WTC11 (cell line): ENCODE measurements around the gene DNAH9. TPM values are rescaled to one million over a fixed set of nuclear protein-coding genes. Genes with fewer than 3 reads are reported as not detected.

ENCODE experiments used
- ATAC-seq: fragments of 200-7000 bp; cut with Tn5 transposase; 2 replicates; pipeline ENCODE4 v1.10.0; 2021; ENCODE audit warnings: mild to moderate bottlenecking, moderate library complexity
- CTCF ChIA-PET: fragments of 300-600 bp; sonication (Branson Sonifier 250); formaldehyde crosslinking; loops from one replicate; lab custom pipeline; 2021; ENCODE audit warnings: antibody characterized with exemption; lab: Charles Lee
- POLR2A ChIA-PET: fragments of 350-600 bp; sonication (Branson Sonifier 250); formaldehyde crosslinking; loops from one replicate; lab custom pipeline; 2021; ENCODE audit warnings: antibody characterized with exemption; lab: Charles Lee
- DNase-seq: peaks from one replicate; pipeline ENCODE4 v3.0.0; 2021; ENCODE audit warnings: low spot score
- H3K27ac Mint-ChIP-seq: 2 replicates; pipeline ENCODE4 v1.8.0; 2021; ENCODE audit warnings: mixed read lengths
- H3K27me3 Mint-ChIP-seq: 2 replicates; pipeline ENCODE4 v1.8.0; 2021; ENCODE audit warnings: low read depth, mild to moderate bottlenecking, moderate library complexity, mixed read lengths
- H3K36me3 Mint-ChIP-seq: 2 replicates; pipeline ENCODE4 v1.8.0; 2021; ENCODE audit warnings: mixed read lengths
- H3K4me1 Mint-ChIP-seq: 2 replicates; pipeline ENCODE4 v1.8.0; 2022; ENCODE audit warnings: mixed read lengths
- H3K4me3 Mint-ChIP-seq: 2 replicates; pipeline ENCODE4 v1.8.0; 2021; ENCODE audit warnings: mild to moderate bottlenecking, moderate library complexity, mixed read lengths
- H3K9me3 Mint-ChIP-seq: 2 replicates; pipeline ENCODE4 v1.8.0; 2021; ENCODE audit warnings: mixed read lengths
- ATF1 ChIP-seq: sonication (generic); formaldehyde crosslinking; IDR thresholded peaks from 2 replicates; pipeline ENCODE4 v1.8.1; 2023; ENCODE audit warnings: mild to moderate bottlenecking, moderate library complexity, missing genetic modification reagents
- ATF2 ChIP-seq: sonication (generic); formaldehyde crosslinking; IDR thresholded peaks from 2 replicates; pipeline ENCODE4 v1.8.1; 2022; ENCODE audit warnings: low read depth, missing genetic modification reagents, borderline replicate concordance
- ATF6 ChIP-seq: sonication (generic); formaldehyde crosslinking; IDR thresholded peaks from 2 replicates; pipeline ENCODE4 v1.8.1; 2023; ENCODE audit warnings: mild to moderate bottlenecking, missing genetic modification reagents
- CREM ChIP-seq: sonication (generic); formaldehyde crosslinking; IDR thresholded peaks from 2 replicates; pipeline ENCODE4 v1.8.1; 2022; ENCODE audit warnings: mild to moderate bottlenecking, missing genetic modification reagents, moderate library complexity
- CTCF ChIP-seq: fragments of 200-600 bp; IDR thresholded peaks from 2 replicates; pipeline ENCODE4 v1.8.0; 2022; ENCODE audit warnings: antibody characterized with exemption
- GABPB1 ChIP-seq: sonication (generic); formaldehyde crosslinking; IDR thresholded peaks from 2 replicates; pipeline ENCODE4 v1.8.1; 2023; ENCODE audit warnings: mild to moderate bottlenecking, missing genetic modification reagents
- IRF2 ChIP-seq: sonication (generic); formaldehyde crosslinking; IDR thresholded peaks from 2 replicates; pipeline ENCODE4 v1.8.0; 2022; ENCODE audit warnings: low read depth, missing genetic modification reagents, borderline replicate concordance
- MLX ChIP-seq: sonication (generic); formaldehyde crosslinking; IDR thresholded peaks from 2 replicates; pipeline ENCODE4 v1.8.1; 2023; ENCODE audit warnings: mild to moderate bottlenecking, missing genetic modification reagents, moderate library complexity
- PRDM15 ChIP-seq: sonication (generic); formaldehyde crosslinking; IDR thresholded peaks from 2 replicates; pipeline ENCODE4 v1.8.0; 2022; ENCODE audit warnings: missing genetic modification reagents
- PRRX2 ChIP-seq: fragments of 250-450 bp; sonication (Bioruptor Pico); IDR thresholded peaks from 2 replicates; pipeline ENCODE4 v1.8.0; 2021; ENCODE audit warnings: mild to moderate bottlenecking
- total RNA-seq: library from RNA; stranded (reverse); gene quantifications from 3 replicates; pipeline ENCODE4 v1.2.3, GENCODE V29; 2021
- TF ChIP-seq, protein P1 (sequence below): fragments of 250-450 bp; sonication (Bioruptor Pico); IDR thresholded peaks from 2 replicates; pipeline ENCODE4 v1.8.0; 2021; ENCODE audit warnings: mild to moderate bottlenecking
- TF ChIP-seq, protein P2 (sequence below): sonication (generic); formaldehyde crosslinking; IDR thresholded peaks from 2 replicates; pipeline ENCODE4 v1.8.1; 2022; ENCODE audit warnings: low read depth, mild to moderate bottlenecking, moderate library complexity, missing genetic modification reagents, borderline replicate concordance
- TF ChIP-seq, protein P3 (sequence below): sonication (generic); formaldehyde crosslinking; conservative IDR thresholded peaks from 2 replicates; pipeline ENCODE4 v1.8.1; 2022; ENCODE audit warnings: mild to moderate bottlenecking, missing genetic modification reagents

Gene DNAH9
- total RNA-seq, 1 experiment from 2014 or later = 0.31 TPM

DNA sequence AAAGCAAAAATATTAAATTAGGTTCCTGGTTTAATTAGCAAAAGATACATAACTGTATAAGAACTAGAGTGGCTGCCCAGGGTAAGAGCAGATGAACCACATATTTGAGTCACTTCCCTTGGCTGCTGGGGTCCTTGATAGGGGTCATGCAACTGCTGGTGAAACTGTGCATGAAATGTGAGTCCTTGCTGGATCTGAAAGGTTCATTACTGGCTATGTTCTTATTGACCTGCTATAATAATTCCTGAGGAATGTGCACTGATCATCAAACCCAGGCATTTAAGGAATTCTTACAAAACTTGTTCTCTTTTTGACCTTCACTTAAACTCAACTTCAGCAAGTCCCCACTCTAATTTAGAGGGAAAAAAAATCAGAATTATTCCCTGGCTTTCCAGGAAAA, 215.6 kb downstream of the DNAH9 start (continued):
- TF ChIP-seq, protein P1, sequence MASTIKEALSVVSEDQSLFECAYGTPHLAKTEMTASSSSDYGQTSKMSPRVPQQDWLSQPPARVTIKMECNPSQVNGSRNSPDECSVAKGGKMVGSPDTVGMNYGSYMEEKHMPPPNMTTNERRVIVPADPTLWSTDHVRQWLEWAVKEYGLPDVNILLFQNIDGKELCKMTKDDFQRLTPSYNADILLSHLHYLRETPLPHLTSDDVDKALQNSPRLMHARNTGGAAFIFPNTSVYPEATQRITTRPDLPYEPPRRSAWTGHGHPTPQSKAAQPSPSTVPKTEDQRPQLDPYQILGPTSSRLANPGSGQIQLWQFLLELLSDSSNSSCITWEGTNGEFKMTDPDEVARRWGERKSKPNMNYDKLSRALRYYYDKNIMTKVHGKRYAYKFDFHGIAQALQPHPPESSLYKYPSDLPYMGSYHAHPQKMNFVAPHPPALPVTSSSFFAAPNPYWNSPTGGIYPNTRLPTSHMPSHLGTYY = no peak
- TF ChIP-seq MLX (CRISPR knock-in tag) (no peak), ATF6 (CRISPR knock-in tag) (no peak), ATF2 (CRISPR knock-in tag) (no peak), PRDM15 (CRISPR knock-in tag) (no peak), CTCF (no peak), GABPB1 (no peak), IRF2 (CRISPR knock-in tag) (no peak), CREM (CRISPR knock-in tag) (no peak), ATF1 (CRISPR knock-in tag) (no peak)
- TF ChIP-seq, protein P2, sequence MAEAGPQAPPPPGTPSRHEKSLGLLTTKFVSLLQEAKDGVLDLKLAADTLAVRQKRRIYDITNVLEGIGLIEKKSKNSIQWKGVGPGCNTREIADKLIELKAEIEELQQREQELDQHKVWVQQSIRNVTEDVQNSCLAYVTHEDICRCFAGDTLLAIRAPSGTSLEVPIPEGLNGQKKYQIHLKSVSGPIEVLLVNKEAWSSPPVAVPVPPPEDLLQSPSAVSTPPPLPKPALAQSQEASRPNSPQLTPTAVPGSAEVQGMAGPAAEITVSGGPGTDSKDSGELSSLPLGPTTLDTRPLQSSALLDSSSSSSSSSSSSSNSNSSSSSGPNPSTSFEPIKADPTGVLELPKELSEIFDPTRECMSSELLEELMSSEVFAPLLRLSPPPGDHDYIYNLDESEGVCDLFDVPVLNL (CRISPR knock-in tag) = no peak
- TF ChIP-seq, protein P3, sequence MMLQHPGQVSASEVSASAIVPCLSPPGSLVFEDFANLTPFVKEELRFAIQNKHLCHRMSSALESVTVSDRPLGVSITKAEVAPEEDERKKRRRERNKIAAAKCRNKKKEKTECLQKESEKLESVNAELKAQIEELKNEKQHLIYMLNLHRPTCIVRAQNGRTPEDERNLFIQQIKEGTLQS (CRISPR knock-in tag) = no peak

DNA sequence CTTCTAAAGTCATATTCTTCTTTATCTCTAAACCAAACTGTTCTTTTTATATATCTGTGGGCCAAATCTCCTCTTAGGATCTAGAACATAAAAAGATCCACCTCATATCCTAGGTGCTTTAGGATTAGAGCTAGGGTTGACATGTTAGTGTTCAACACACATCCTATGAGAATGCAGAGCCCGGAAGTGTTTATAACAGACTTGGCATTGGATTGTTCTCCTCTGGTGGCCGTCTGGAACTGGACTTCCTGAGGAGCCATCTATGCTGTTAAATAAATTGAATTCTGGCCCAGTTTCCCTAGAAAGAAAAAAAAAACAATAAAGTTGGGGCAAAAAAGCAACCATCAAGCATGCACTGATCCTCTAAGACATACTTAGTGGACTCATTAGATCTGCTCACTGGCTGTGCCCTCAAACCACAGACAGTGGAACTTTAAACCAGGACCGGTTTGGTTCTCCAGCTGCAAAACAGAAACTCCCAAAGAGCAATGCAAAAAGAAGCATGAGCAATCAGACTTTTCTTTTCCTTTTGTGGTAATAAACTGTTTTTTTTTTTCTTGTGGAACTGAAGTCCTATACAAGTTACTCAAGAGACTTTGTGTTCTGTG, 216.5 kb downstream of the DNAH9 start:
- Mint-ChIP-seq H3K4me1 (no peaks in the 10 kb centered on the region), H3K4me3 (no peak overlapping the region), H3K36me3 (peaks cover 6% of the 10 kb centered on the region), H3K27me3 (no peaks in the 10 kb centered on the region; the same call in 1 of the 2 replicates), H3K27ac (no peak overlapping the region), H3K9me3 (peaks cover 39% of the 10 kb centered on the region)
- DNase-seq = no peak
- ChIA-PET CTCF (no interaction called here), POLR2A (no interaction called here)
- TF ChIP-seq PRRX2 (CRISPR knock-in tag) = no peak
- ATAC-seq = no peak
